ENCODE results near the gene DTX2.
"Not testable (repeated sequence)": the region's sequence is repeated elsewhere in the genome, so short reads cannot be mapped to it uniquely, and the experiment has no call there.

Gene DTX2

GRCh38 chr7:76461464-76462101 lies at the start of gene DTX2:
Gene DTX2, plus strand, starts transcription at chr7:76461709. Its CDS starts 18,801 bp downstream, at chr7:76480510.
- not testable (repeated sequence) for DNase-seq (ENCODE audit: low spot score)
- peak within 1 kb of the TSS; percentile 84 for H3K4me3 ChIP-seq
- peak within 1 kb of the TSS in 1 of 2 donors; percentile 84 for H3K27ac ChIP-seq

- TF ChIP-seq, protein P1, sequence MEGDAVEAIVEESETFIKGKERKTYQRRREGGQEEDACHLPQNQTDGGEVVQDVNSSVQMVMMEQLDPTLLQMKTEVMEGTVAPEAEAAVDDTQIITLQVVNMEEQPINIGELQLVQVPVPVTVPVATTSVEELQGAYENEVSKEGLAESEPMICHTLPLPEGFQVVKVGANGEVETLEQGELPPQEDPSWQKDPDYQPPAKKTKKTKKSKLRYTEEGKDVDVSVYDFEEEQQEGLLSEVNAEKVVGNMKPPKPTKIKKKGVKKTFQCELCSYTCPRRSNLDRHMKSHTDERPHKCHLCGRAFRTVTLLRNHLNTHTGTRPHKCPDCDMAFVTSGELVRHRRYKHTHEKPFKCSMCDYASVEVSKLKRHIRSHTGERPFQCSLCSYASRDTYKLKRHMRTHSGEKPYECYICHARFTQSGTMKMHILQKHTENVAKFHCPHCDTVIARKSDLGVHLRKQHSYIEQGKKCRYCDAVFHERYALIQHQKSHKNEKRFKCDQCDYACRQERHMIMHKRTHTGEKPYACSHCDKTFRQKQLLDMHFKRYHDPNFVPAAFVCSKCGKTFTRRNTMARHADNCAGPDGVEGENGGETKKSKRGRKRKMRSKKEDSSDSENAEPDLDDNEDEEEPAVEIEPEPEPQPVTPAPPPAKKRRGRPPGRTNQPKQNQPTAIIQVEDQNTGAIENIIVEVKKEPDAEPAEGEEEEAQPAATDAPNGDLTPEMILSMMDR (IDR thresholded peaks at IDR 0.05), result no peak
- Histone ChIP-seq H3K27ac (no peak overlapping the region), H3K4me3 (no peak overlapping the region)
- DNase-seq (ENCODE audit: low spot score), result no peak
These were observed 49.3 kb upstream of the DTX2 start for GRCh38 chr7:76412249-76412648.

GRCh38 chr7:76417654-76418310 lies 43.7 kb upstream of the DTX2 start:
- H3K27ac ChIP-seq; DNase-seq (ENCODE audit: low spot score); H3K4me3 ChIP-seq: not testable (repeated sequence)

- not testable (repeated sequence) for H3K27ac ChIP-seq; DNase-seq (ENCODE audit: low spot score); H3K4me3 ChIP-seq
These were observed 40.4 kb upstream of the DTX2 start for GRCh38 chr7:76421097-76421496.

- TF ChIP-seq, protein P1 (IDR thresholded peaks at IDR 0.05), result no peak
- Histone ChIP-seq H3K27ac (no peak overlapping the region), H3K4me3 (no peak overlapping the region)
- DNase-seq (ENCODE audit: low spot score), result no peak
These were observed 37.7 kb upstream of the DTX2 start for GRCh38 chr7:76423666-76424412.

- no peak within 1 kb of the TSS for H3K4me3 ChIP-seq
- no peak within 1 kb of the TSS for H3K27ac ChIP-seq
- no peak for DNase-seq (ENCODE audit: low spot score)
- TF ChIP-seq, protein P1 (IDR thresholded peaks at IDR 0.05), result no peak
These were observed 36.9 kb upstream of the DTX2 start, which contains the start of gene ZP3 for GRCh38 chr7:76424413-76425111. Gene ZP3, plus strand, starts transcription at chr7:76424950. Its CDS starts 15 bp downstream, at chr7:76424965.

DNA sequence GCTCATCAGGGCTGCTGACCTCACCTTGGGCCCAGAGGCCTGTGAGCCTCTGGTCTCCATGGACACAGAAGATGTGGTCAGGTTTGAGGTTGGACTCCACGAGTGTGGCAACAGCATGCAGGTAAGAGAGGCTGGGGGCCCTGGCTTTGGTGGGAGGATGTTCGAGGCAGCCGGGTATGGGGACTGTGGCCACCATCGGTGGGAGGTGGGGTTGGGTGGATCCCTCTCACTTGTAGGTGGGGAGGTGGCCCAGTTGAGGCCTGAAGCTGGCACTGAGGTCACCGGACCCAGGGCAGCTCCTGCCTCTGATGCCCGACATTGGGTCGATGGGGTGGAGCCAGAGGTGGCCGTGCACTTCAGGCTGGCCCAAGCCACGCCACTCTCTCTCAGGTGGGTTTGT lies 36.4 kb upstream of the DTX2 start:
- no peak for DNase-seq (ENCODE audit: low spot score)
- Histone ChIP-seq H3K27ac (no peak overlapping the region), H3K4me3 (no peak overlapping the region)
- TF ChIP-seq, protein P1 (IDR thresholded peaks at IDR 0.05), result no peak

DNA sequence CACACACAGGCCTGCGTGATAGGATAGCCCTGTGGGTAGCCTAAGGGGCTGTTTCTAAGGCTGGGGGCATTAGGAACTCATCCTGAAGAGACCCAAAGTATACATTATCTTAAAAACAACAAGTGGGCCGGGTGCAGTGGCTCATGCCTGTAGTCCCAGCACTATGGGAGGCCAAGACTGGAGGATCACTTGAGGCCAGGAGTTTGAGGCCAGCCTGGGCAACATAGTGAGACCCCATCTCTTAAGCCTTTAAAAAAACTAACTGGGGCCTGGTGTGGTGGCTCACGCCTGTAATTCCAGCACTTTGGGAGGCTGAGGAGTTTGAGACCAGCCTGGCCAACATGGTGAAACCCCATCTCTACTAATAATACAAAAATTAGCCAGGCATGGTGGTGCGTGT lies 36.0 kb upstream of the DTX2 start:
- not testable (repeated sequence) for DNase-seq (ENCODE audit: low spot score); H3K27ac ChIP-seq; H3K4me3 ChIP-seq

Measured in coronary artery (tissue), 2 donors.